Fibroblast of lung (primary cell): ENCODE measurements around the gene TUBGCP2. TPM values are rescaled to one million over a fixed set of nuclear protein-coding genes. Genes with fewer than 3 reads are reported as not detected.

ENCODE experiments used
- DNase-seq, 2 donors: peaks; one replicate each; pipeline versions ENCODE4 v3.0.0 to v3.0.0-alpha.2; 2010; ENCODE audit warnings: low read depth in 2 of 2
- H2AFZ ChIP-seq: 2 replicates; pipeline ENCODE4 v1.5.1; 2012; ENCODE audit warnings: low read length, control low read depth, inconsistent platforms
- H3K27ac ChIP-seq: 2 replicates; pipeline ENCODE4 v1.5.1; 2011; ENCODE audit warnings: low read length, control low read depth; ENCODE audit not compliant: insufficient read depth
- H3K27me3 ChIP-seq: 2 replicates; pipeline ENCODE4 v1.5.1; 2011; ENCODE audit warnings: mild to moderate bottlenecking, low read length; ENCODE audit not compliant: control insufficient read depth, insufficient read depth
- H3K36me3 ChIP-seq: 2 replicates; pipeline ENCODE4 v1.5.1; 2011; ENCODE audit warnings: low read length; ENCODE audit not compliant: control insufficient read depth, insufficient read depth
- H3K4me1 ChIP-seq: 2 replicates; pipeline ENCODE4 v1.5.1; 2011; ENCODE audit warnings: low read length; ENCODE audit not compliant: control insufficient read depth, insufficient read depth; ENCODE audit errors: extremely low read depth
- H3K4me2 ChIP-seq: 2 replicates; pipeline ENCODE4 v1.5.1; 2011; ENCODE audit warnings: low read length, control low read depth; ENCODE audit not compliant: insufficient read depth; ENCODE audit errors: extremely low read depth
- H3K4me3 ChIP-seq, 4 experiments: fragments of 200-600 bp in 1 of 4; sonication (generic) in 1 of 4; replicated peaks in 1 of 4; 2 replicates each; pipeline ENCODE4 v1.5.1; 2011 to 2016; ENCODE audit warnings: low read length in 4 of 4, low read depth in 3 of 4, mild to moderate bottlenecking in 3 of 4, control low read depth in 2 of 4, inconsistent platforms in 1 of 4, mixed read lengths in 1 of 4; ENCODE audit not compliant: insufficient read depth in 1 of 4; ENCODE audit errors: control extremely low read depth in 1 of 4
- H3K79me2 ChIP-seq: 2 replicates; pipeline ENCODE4 v1.5.1; 2012; ENCODE audit warnings: mild to moderate bottlenecking, low read length, inconsistent platforms; ENCODE audit not compliant: control insufficient read depth, insufficient read depth
- H3K9ac ChIP-seq: 2 replicates; pipeline ENCODE4 v1.5.1; 2011; ENCODE audit warnings: mild to moderate bottlenecking, low read length, control low read depth; ENCODE audit not compliant: insufficient read depth
- H3K9me3 ChIP-seq: 2 replicates; pipeline ENCODE4 v1.5.1; 2012; ENCODE audit warnings: low read depth, low read length; ENCODE audit not compliant: control insufficient read depth, insufficient read depth
- H4K20me1 ChIP-seq: 2 replicates; pipeline ENCODE4 v1.5.1; 2011; ENCODE audit warnings: low read length; ENCODE audit not compliant: control insufficient read depth, insufficient read depth; ENCODE audit errors: extremely low read depth
- CTCF ChIP-seq, 2 donors: IDR thresholded peaks in 1 of 2; conservative IDR thresholded peaks in 1 of 2; 1 replicate in 1 of 2; 2 replicates in 1 of 2; pipeline ENCODE4 v1.5.1; 2011 to 2012; ENCODE audit warnings: low read length in 2 of 2, control low read depth in 1 of 2, inconsistent platforms in 1 of 2, low read depth in 1 of 2, mild to moderate bottlenecking in 1 of 2
- EZH2 ChIP-seq: IDR thresholded peaks from 2 replicates; pipeline ENCODE4 v1.5.1; 2012; ENCODE audit warnings: low read length, control low read depth, mild to moderate bottlenecking; ENCODE audit errors: missing control alignments
- polyA plus RNA-seq, 2 donors: library from polyadenylated mRNA; depleted of rRNA in 1 of 2; stranded (reverse) in 1 of 2; unstranded in 1 of 2; fragments of >200 nt; gene quantifications; 2 replicates each; pipeline ENCODE4 v1.2.1, GENCODE V29; 2011 to 2012; ENCODE audit warnings: missing spikeins in 1 of 2
- total RNA-seq: library from RNA; depleted of rRNA; stranded (reverse); fragments of >200 nt; gene quantifications from 2 replicates; pipeline ENCODE4 v1.2.1, GENCODE V29; 2014

Gene TUBGCP2
- total and polyA plus RNA-seq, 2 donors (not counting 1 experiment from before 2014, with no cell fraction given) = 31.0 to 60.8 TPM

- Histone ChIP-seq H4K20me1 (no peaks in the 10 kb centered on the region), H3K27ac (no peak overlapping the region), H3K27me3 (no peaks in the 10 kb centered on the region), H3K9ac (no peak overlapping the region), H2AFZ (no peak overlapping the region), H3K4me3 (no peak overlapping the region), H3K4me2 (no peak overlapping the region), H3K79me2 (no peaks in the 10 kb centered on the region), H3K9me3 (no peaks in the 10 kb centered on the region), H3K36me3 (peaks cover 30% of the 10 kb centered on the region), H3K4me1 (peaks cover 6% of the 10 kb centered on the region)
- no peak for DNase-seq
- TF ChIP-seq EZH2 (no peak), CTCF (conservative IDR thresholded peaks at IDR 0.05 in 1 of 2, IDR thresholded peaks at IDR 0.05 in 1 of 2; ENCODE audit: low read depth in 1 of 2, low read length in 2 of 2) (no peak)
Measured at GRCh38 chr10:133281084-133281483, 27.6 kb downstream of the TUBGCP2 start.

- Histone ChIP-seq H3K9me3 (no peaks in the 10 kb centered on the region), H3K9ac (no peak overlapping the region), H3K79me2 (no peaks in the 10 kb centered on the region), H2AFZ (no peak overlapping the region), H3K36me3 (peaks cover 28% of the 10 kb centered on the region), H3K4me3 (no peak overlapping the region), H3K4me1 (peaks cover 6% of the 10 kb centered on the region), H4K20me1 (no peaks in the 10 kb centered on the region), H3K27me3 (no peaks in the 10 kb centered on the region), H3K27ac (no peak overlapping the region), H3K4me2 (no peak overlapping the region)
- DNase-seq = no peak
- TF ChIP-seq CTCF (conservative IDR thresholded peaks at IDR 0.05 in 1 of 2, IDR thresholded peaks at IDR 0.05 in 1 of 2; ENCODE audit: low read depth in 1 of 2, low read length in 2 of 2) = no peak
- no peak for TF ChIP-seq EZH2
Measured at GRCh38 chr10:133280391-133281059, 28.1 kb downstream of the TUBGCP2 start.

GRCh38 chr10:133279326-133280226 is 29.1 kb downstream of the TUBGCP2 start:
- H3K27me3 ChIP-seq = no peaks in the 10 kb centered on the region

More at GRCh38 chr10:133279326-133280226, 29.1 kb downstream of the TUBGCP2 start:
- no peaks in the 10 kb centered on the region for H3K9me3 ChIP-seq
- DNase-seq = no peak
- H2AFZ ChIP-seq = no peak overlapping the region
- no peak overlapping the region for H3K9ac ChIP-seq
- peaks cover 6% of the 10 kb centered on the region for H3K4me1 ChIP-seq
- no peak overlapping the region for H3K27ac ChIP-seq
- no peak for TF ChIP-seq CTCF (conservative IDR thresholded peaks at IDR 0.05 in 1 of 2, IDR thresholded peaks at IDR 0.05 in 1 of 2; ENCODE audit: low read depth in 1 of 2, low read length in 2 of 2)
- no peak for TF ChIP-seq EZH2
- no peak overlapping the region for H3K4me3 ChIP-seq
- no peaks in the 10 kb centered on the region for H4K20me1 ChIP-seq
- no peaks in the 10 kb centered on the region for H3K79me2 ChIP-seq
- H3K36me3 ChIP-seq = peaks cover 20% of the 10 kb centered on the region
- no peak overlapping the region for H3K4me2 ChIP-seq
